K562 (cell line): ENCODE data around the gene C11orf54. TPM values are rescaled to one million over a fixed set of nuclear protein-coding genes. Genes with fewer than 3 reads are reported as not detected.
"Not testable (repeated sequence)": the region's sequence is repeated elsewhere in the genome, so short reads cannot be mapped to it uniquely, and the experiment has no call there.

Experiments used
- ATAC-seq: fragments of 200-7000 bp; cut with Tn5 transposase; 3 replicates; pipeline ENCODE4 v1.9.1; 2020; ENCODE audit warnings: moderate library complexity
- BruUV-seq: library from RNA; stranded (reverse); fragments of 400-500 nt; replicated peaks from 2 replicates; lab custom pipeline; 2021; lab: Mats Ljungman, UMichigan
- CTCF ChIA-PET: fragments of 300-600 bp; formaldehyde crosslinking; extraction: SDS; loops from one replicate; lab custom pipeline; 2021; ENCODE audit warnings: low intra/inter-chr PET ratio; lab: Yijun Ruan, JAX
- POLR2A ChIA-PET: fragments of 300-600, 350-650 bp; sonication (Branson Sonifier 250); formaldehyde crosslinking; extraction: SDS; loops from one replicate; lab custom pipeline; 2021; ENCODE audit warnings: antibody characterized with exemption, inconsistent platforms; lab: Yijun Ruan, JAX
- DNase-seq, 4 experiments: peaks; one replicate each; pipeline versions ENCODE4 v3.0.0 to v3.0.0-alpha.2; 2011 to 2018; ENCODE audit warnings: low spot score in 3 of 4, mixed read lengths in 3 of 4; ENCODE audit errors: extremely low read depth in 1 of 4
- FAIRE-seq: peaks from 2 replicates; lab custom pipeline; 2011; peaks lifted over from hg19 to GRCh38; lab: Jason Lieb, UNC
- H2AFZ ChIP-seq: 2 replicates; pipeline ENCODE4 v1.6.0; 2011; ENCODE audit warnings: low read depth, low read length, control low read depth, inconsistent platforms
- H3K27ac ChIP-seq: fragments of 200-600 bp; 3 replicates; pipeline ENCODE4 v1.8.0; 2011; ENCODE audit warnings: low read depth, mild to moderate bottlenecking, control low read depth, inconsistent platforms, low read length, moderate library complexity, mixed read lengths; ENCODE audit errors: extremely low read depth
- H3K27me3 ChIP-seq, 2 experiments: fragments of 300-600 bp in 1 of 2; 2 replicates in 1 of 2; 3 replicates in 1 of 2; pipeline versions ENCODE4 v1.6.0 to v1.8.0; 2011; ENCODE audit warnings: inconsistent platforms in 2 of 2, low read length in 2 of 2, mild to moderate bottlenecking in 1 of 2, mixed read lengths in 1 of 2, moderate library complexity in 1 of 2; ENCODE audit not compliant: control insufficient read depth in 2 of 2, insufficient read depth in 2 of 2
- H3K36me3 ChIP-seq: fragments of 300-600 bp; 3 replicates; pipeline ENCODE4 v1.8.0; 2011; ENCODE audit warnings: mild to moderate bottlenecking, low read length, inconsistent platforms; ENCODE audit not compliant: control insufficient read depth, insufficient read depth
- H3K4me1 ChIP-seq, 2 experiments: fragments of 200-600 bp in 1 of 2; replicated peaks in 1 of 2; 2 replicates in 1 of 2; 3 replicates in 1 of 2; pipeline versions ENCODE4 v1.5.1 to v1.8.0; 2011; ENCODE audit warnings: inconsistent platforms in 2 of 2, low read length in 2 of 2, mild to moderate bottlenecking in 1 of 2, mixed read lengths in 1 of 2, moderate library complexity in 1 of 2; ENCODE audit not compliant: control insufficient read depth in 2 of 2, insufficient read depth in 2 of 2
- H3K4me2 ChIP-seq: 2 replicates; pipeline ENCODE4 v1.6.1; 2011; ENCODE audit warnings: low read length, control low read depth, inconsistent platforms, mixed read lengths; ENCODE audit not compliant: insufficient read depth
- H3K4me3 ChIP-seq: fragments of 200-600 bp; sonication (generic), shearing (Covaris generic); 2 replicates; pipeline ENCODE4 v1.5.1; 2016; ENCODE audit warnings: control low read depth, inconsistent platforms
- H3K79me2 ChIP-seq: fragments of 200-600 bp; 3 replicates; pipeline ENCODE4 v1.8.0; 2011; ENCODE audit warnings: low read length, inconsistent platforms; ENCODE audit not compliant: control insufficient read depth, insufficient read depth
- H3K9ac ChIP-seq, 2 experiments: 2 replicates each; pipeline versions ENCODE4 v1.6.0 to v1.6.1; 2011; ENCODE audit warnings: low read depth in 2 of 2, low read length in 2 of 2, control low read depth in 1 of 2, inconsistent platforms in 1 of 2, mild to moderate bottlenecking in 1 of 2, mixed read lengths in 1 of 2; ENCODE audit not compliant: insufficient read depth in 1 of 2
- H3K9me1 ChIP-seq: one replicate; pipeline ENCODE4 v1.6.0; 2011; ENCODE audit warnings: inconsistent platforms, mild to moderate bottlenecking, low read length, moderate library complexity; ENCODE audit not compliant: control insufficient read depth, insufficient read depth
- H3K9me3 ChIP-seq: replicated peaks from 2 replicates; pipeline ENCODE4 v1.5.1; 2011; ENCODE audit warnings: low read depth, low read length, inconsistent platforms; ENCODE audit not compliant: control insufficient read depth, insufficient read depth
- H4K20me1 ChIP-seq: replicated peaks from 2 replicates; pipeline ENCODE4 v1.6.1; 2011; ENCODE audit warnings: low read length, inconsistent platforms, mixed read lengths; ENCODE audit not compliant: control insufficient read depth, insufficient read depth
- ARHGAP35 ChIP-seq: fragments of 450-650 bp; IDR thresholded peaks from 2 replicates; pipeline ENCODE4 v1.6.1; 2018; ENCODE audit not compliant: partially characterized antibody
- CCNT2 ChIP-seq: IDR thresholded peaks from 2 replicates; pipeline ENCODE4 v1.6.1; 2011; ENCODE audit warnings: borderline replicate concordance, low read depth, mild to moderate bottlenecking, moderate library complexity, mixed read lengths, low read length; ENCODE audit not compliant: insufficient read length; ENCODE audit errors: extremely low read depth
- LCOR ChIP-seq: sonication (generic); formaldehyde crosslinking; IDR thresholded peaks from 2 replicates; pipeline ENCODE4 v1.8.0; 2022; ENCODE audit warnings: mild to moderate bottlenecking, missing genetic modification reagents
- MCM2 ChIP-seq: fragments of 450-650 bp; IDR thresholded peaks from 2 replicates; pipeline ENCODE4 v1.6.1; 2017; ENCODE audit warnings: low read depth, mild to moderate bottlenecking
- PYGO2 ChIP-seq: fragments of 450-650 bp; IDR thresholded peaks from 2 replicates; pipeline ENCODE4 v1.6.1; 2016; ENCODE audit warnings: mild to moderate bottlenecking, missing genetic modification characterization, moderate library complexity, missing compliant biosample characterization
- SAP30 ChIP-seq: fragments of 200-600 bp; sonication (generic); IDR thresholded peaks from 2 replicates; pipeline ENCODE4 v1.6.1; 2012; ENCODE audit warnings: borderline replicate concordance, low read depth, mild to moderate bottlenecking, moderate library complexity, low read length, control low read depth, inconsistent platforms; ENCODE audit not compliant: insufficient read depth, poor library complexity, severe bottlenecking
- SP2 ChIP-seq: IDR thresholded peaks from 2 replicates; pipeline ENCODE4 v1.6.1; 2011; ENCODE audit warnings: mild to moderate bottlenecking, low read depth, low read length, moderate library complexity; ENCODE audit not compliant: poor library complexity, severe bottlenecking; ENCODE audit errors: extremely low read depth
- SPI1 ChIP-seq: IDR thresholded peaks from 2 replicates; pipeline ENCODE4 v1.6.1; 2011; ENCODE audit warnings: low read depth, low read length, control low read depth, borderline replicate concordance
- TAF7 ChIP-seq: fragments of 450-650 bp; IDR thresholded peaks from 2 replicates; pipeline ENCODE4 v1.6.1; 2016; ENCODE audit warnings: missing genetic modification characterization, missing compliant biosample characterization
- ZNF174 ChIP-seq: fragments of 250-450 bp; sonication (Bioruptor Pico); IDR thresholded peaks from 2 replicates; pipeline ENCODE4 v1.4.0; 2020; ENCODE audit warnings: mild to moderate bottlenecking
- ZNF175 ChIP-seq: fragments of 200-800 bp; sonication (Bioruptor generic); IDR thresholded peaks from 2 replicates; pipeline ENCODE4 v1.6.1; 2016; ENCODE audit warnings: low read depth, mild to moderate bottlenecking, missing genetic modification characterization, missing compliant biosample characterization
- WGBS: fragments of 100-300 bp; shearing (Covaris generic); methylation state at CpG from one replicate; pipeline ENCODE4 v1.1.6; 2016; ENCODE audit warnings: low coverage, mixed read lengths; ENCODE audit not compliant: insufficient coverage; ENCODE audit errors: missing lambda C conversion rate; 5-methylcytosine and 5-hydroxymethylcytosine counted together
- in situ Hi-C: fragments of 300-500 bp; cut with MboI; formaldehyde crosslinking; loops from 4 replicates; pipeline ENCODE4 v1.15.0; 2018; ENCODE audit warnings: inconsistent platforms, mixed read lengths
- intact Hi-C: fragments of 100-400 bp; cut with micrococcal nuclease; formaldehyde crosslinking; loops from 2 replicates; pipeline ENCODE4 v1.14.2; 2022
- polyA plus RNA-seq, 8 experiments: library from polyadenylated mRNA; depleted of rRNA in 4 of 8; stranded (reverse) in 5 of 8; unstranded in 3 of 8; fragments of >200 nt; fragmentation: Nextera tagmentation in 2 of 8; fragmentation: Illumina TruSeq in 1 of 8; extraction: Ambion mirVana in 2 of 8; extraction: Trizol in 1 of 8; gene quantifications; 2 replicates each; pipeline versions ENCODE4 v1.2.1 to v1.2.3, GENCODE V29; 2011 to 2014; ENCODE audit warnings: inconsistent platforms in 1 of 8, missing spikeins in 1 of 8
- total RNA-seq, 7 experiments: library from RNA; depleted of rRNA in 6 of 7; stranded (reverse); fragments of >200 nt in 6 of 7; fragmentation: Illumina TruSeq in 2 of 7; extraction: Trizol in 2 of 7; gene quantifications; 2 replicates each; pipeline versions ENCODE4 v1.2.1 to v1.2.3, GENCODE V29; 2011 to 2021; ENCODE audit warnings: low replicate concordance in 1 of 7
- TF ChIP-seq, protein P1 (sequence below): fragments of 250-450 bp; sonication (Bioruptor Pico); IDR thresholded peaks from 2 replicates; pipeline ENCODE4 v1.8.0; 2021; ENCODE audit warnings: moderate library complexity, mild to moderate bottlenecking, inconsistent platforms

The C11orf54 gene
- total and polyA plus RNA-seq, 9 of the 15 experiments (the other 6 are each of a cell fraction or from before 2014, with no cell fraction given): 13.4 to 33.0 (median 23.1) TPM

DNA sequence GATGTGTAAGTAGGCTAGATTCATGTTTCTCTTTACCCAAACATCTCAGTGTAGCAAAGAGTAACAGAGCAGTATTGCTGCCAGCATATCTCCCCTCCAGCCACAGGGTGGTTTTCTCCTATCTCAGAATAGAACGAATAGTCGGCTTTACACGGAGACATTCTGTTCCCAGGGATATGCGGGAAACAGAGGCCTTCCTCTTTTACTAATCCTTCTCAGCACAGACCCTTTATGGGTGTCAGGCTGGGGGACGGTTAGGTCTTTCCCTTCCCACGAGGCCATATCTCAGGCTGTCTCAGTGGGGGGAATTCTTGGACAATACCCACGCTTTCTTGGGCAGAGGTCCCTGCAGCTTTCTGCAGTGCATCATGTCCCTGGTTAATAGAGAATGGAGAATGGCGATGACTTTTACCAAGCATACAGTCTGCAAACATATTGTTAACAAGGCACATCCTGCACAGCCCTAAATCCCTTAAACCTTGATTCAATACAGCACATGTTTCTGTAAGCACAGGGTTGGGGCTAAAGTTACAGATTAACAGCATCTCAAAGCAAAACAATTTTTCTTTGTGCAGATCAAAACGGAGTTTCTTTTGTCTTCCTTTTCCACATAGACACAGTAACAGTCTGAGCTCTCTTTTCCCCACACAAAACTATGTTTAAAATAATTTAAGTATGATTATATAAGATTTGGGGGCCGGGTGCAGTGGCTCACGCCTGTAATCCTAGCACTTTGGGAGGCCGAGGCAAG, 3.7 kb downstream of the C11orf54 start:
- CTCF ChIA-PET, H3K9ac ChIP-seq, H3K9me1 ChIP-seq, intact Hi-C loops, H3K27ac ChIP-seq: not testable (repeated sequence)
- peak overlapping the region; percentile 14; the same call in 1 of the 2 replicates for H3K4me2 ChIP-seq
- peak; percentile 42; the same call in 1 of the 2 replicates for TF ChIP-seq SPI1
- TF ChIP-seq, all 486 proteins: peak for 1; not testable (repeated sequence) for 485
- BruUV-seq, H3K27me3 ChIP-seq, in situ Hi-C loops, DNase-seq, H4K20me1 ChIP-seq, H3K4me3 ChIP-seq, FAIRE-seq, ATAC-seq, H3K9me3 ChIP-seq: not testable (repeated sequence)
- peaks cover 4 to 10% of the 10 kb centered on the region in 2 experiments; a peak in 3 of 5 replicates for H3K4me1 ChIP-seq
- peaks cover 11% of the 10 kb centered on the region; the same call in 2 of the 3 replicates for H3K36me3 ChIP-seq
- POLR2A ChIA-PET: interaction anchor here (1.0 kb wide), 1 partner anchor 11 kb away, joined by 6 read pairs; no protein-coding TSS in a partner anchor
- 44% methylated on average over 12 of the region's 12 CpGs for WGBS
- peak overlapping the region; percentile 25; the same call in 1 of the 2 replicates for H2AFZ ChIP-seq
- H3K79me2 ChIP-seq: peaks cover 29% of the 10 kb centered on the region

DNA sequence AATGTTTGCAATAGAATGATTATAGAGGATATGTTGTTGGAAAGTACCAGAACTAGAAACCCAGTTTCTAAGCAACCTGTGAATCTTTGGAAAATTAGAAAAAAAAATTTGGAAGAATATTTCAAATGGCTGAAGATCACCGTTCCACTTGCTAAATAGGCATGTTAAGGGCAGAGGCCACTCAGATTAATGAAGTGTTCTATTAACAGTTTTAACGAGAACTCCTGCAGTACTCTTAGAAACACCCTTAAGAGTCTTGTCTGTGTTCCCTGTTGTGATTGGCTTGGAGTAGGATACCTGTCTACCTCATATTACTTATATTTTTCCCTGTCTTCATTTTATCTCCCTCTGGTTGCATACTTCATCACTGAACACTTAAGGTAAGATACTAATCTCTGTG, 4.6 kb downstream of the C11orf54 start:
- Histone ChIP-seq H3K27me3 (no peaks in the 10 kb centered on the region), H4K20me1 (no peaks in the 10 kb centered on the region), H2AFZ (no peak overlapping the region), H3K9me1 (no peaks in the 10 kb centered on the region), H3K79me2 (peaks cover 19% of the 10 kb centered on the region), H3K4me1 (peaks cover 4 to 10% of the 10 kb centered on the region in 2 experiments; a peak in 3 of 5 replicates), H3K4me2 (no peak overlapping the region), H3K27ac (no peak overlapping the region), H3K4me3 (no peak overlapping the region), H3K9ac (no peak overlapping the region), H3K9me3 (no peaks in the 10 kb centered on the region), H3K36me3 (peaks cover 8% of the 10 kb centered on the region; the same call in 2 of the 3 replicates)
- in situ Hi-C loops (no loop called here), intact Hi-C loops (no loop called here)
- no TSS peak for BruUV-seq
- FAIRE-seq: no peak
- POLR2A ChIA-PET: interaction anchor here (1.0 kb wide), 1 partner anchor 10 kb away, joined by 6 read pairs; no protein-coding TSS in a partner anchor
- 67% methylated on average over 2 of the region's 2 CpGs for WGBS
- CTCF ChIA-PET: no interaction called here
- no peak for DNase-seq
- no peak for ATAC-seq
- no peak for TF ChIP-seq ARHGAP35
- no peak for TF ChIP-seq ZNF175 (CRISPR knock-in tag)
- TF ChIP-seq LCOR (CRISPR knock-in tag): no peak
- TF ChIP-seq, protein P1, sequence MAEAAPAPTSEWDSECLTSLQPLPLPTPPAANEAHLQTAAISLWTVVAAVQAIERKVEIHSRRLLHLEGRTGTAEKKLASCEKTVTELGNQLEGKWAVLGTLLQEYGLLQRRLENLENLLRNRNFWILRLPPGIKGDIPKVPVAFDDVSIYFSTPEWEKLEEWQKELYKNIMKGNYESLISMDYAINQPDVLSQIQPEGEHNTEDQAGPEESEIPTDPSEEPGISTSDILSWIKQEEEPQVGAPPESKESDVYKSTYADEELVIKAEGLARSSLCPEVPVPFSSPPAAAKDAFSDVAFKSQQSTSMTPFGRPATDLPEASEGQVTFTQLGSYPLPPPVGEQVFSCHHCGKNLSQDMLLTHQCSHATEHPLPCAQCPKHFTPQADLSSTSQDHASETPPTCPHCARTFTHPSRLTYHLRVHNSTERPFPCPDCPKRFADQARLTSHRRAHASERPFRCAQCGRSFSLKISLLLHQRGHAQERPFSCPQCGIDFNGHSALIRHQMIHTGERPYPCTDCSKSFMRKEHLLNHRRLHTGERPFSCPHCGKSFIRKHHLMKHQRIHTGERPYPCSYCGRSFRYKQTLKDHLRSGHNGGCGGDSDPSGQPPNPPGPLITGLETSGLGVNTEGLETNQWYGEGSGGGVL (CRISPR knock-in tag): no peak
- TF ChIP-seq PYGO2 (tag): no peak
- no peak for TF ChIP-seq TAF7 (tag)
- no peak for TF ChIP-seq SP2
- TF ChIP-seq CCNT2: no peak
- no peak for TF ChIP-seq ZNF174
- TF ChIP-seq MCM2: no peak
- TF ChIP-seq SAP30: no peak
